H9 (cell line): ENCODE data around the gene TTC19. TPM values are rescaled to one million over a fixed set of nuclear protein-coding genes. Genes with fewer than 3 reads are reported as not detected.

Source experiments
- DNase-seq: peaks from one replicate; pipeline ENCODE4 v3.0.0-alpha.2; 2017
- H2AFZ ChIP-seq: one replicate; pipeline ENCODE4 v1.6.1; 2013; ENCODE audit warnings: mild to moderate bottlenecking, low read length, control low read depth, moderate library complexity
- H2AK5ac ChIP-seq: 2 replicates; pipeline ENCODE4 v1.6.1; 2013; ENCODE audit warnings: low read length, control low read depth, mixed read lengths; ENCODE audit not compliant: insufficient read length
- H2BK120ac ChIP-seq: one replicate; pipeline ENCODE4 v1.6.1; 2013; ENCODE audit warnings: low read depth, mild to moderate bottlenecking, low read length, control low read depth, inconsistent platforms; ENCODE audit not compliant: poor library complexity, severe bottlenecking
- H2BK12ac ChIP-seq: 2 replicates; pipeline ENCODE4 v1.6.1; 2013; ENCODE audit warnings: low read length, control low read depth, mixed read lengths, low read depth; ENCODE audit not compliant: insufficient read length
- H2BK15ac ChIP-seq: 2 replicates; pipeline ENCODE4 v1.6.1; 2013; ENCODE audit warnings: low read depth, low read length, control low read depth
- H2BK20ac ChIP-seq: one replicate; pipeline ENCODE4 v1.6.1; 2013; ENCODE audit warnings: low read depth, mild to moderate bottlenecking, low read length, control low read depth, inconsistent platforms; ENCODE audit not compliant: poor library complexity, severe bottlenecking
- H2BK5ac ChIP-seq: 2 replicates; pipeline ENCODE4 v1.6.1; 2013; ENCODE audit warnings: low read length, control low read depth, mixed read lengths; ENCODE audit not compliant: insufficient read length
- H3K14ac ChIP-seq: 2 replicates; pipeline ENCODE4 v1.6.1; 2013; ENCODE audit warnings: low read length, control low read depth; ENCODE audit not compliant: insufficient read depth
- H3K18ac ChIP-seq: 2 replicates; pipeline ENCODE4 v1.6.1; 2013; ENCODE audit warnings: low read depth, mild to moderate bottlenecking, mixed read lengths, low read length, control low read depth; ENCODE audit not compliant: insufficient read length
- H3K23ac ChIP-seq: 2 replicates; pipeline ENCODE4 v1.6.1; 2013; ENCODE audit warnings: low read length, control low read depth, mixed read lengths, low read depth; ENCODE audit not compliant: insufficient read length
- H3K23me2 ChIP-seq: 2 replicates; pipeline ENCODE4 v1.6.1; 2013; ENCODE audit warnings: low read depth, mild to moderate bottlenecking, mixed read lengths, low read length, control low read depth; ENCODE audit not compliant: insufficient read length, poor library complexity, severe bottlenecking
- H3K27ac ChIP-seq: 2 replicates; pipeline ENCODE4 v1.5.1; 2013; ENCODE audit warnings: low read length, control low read depth, mixed read lengths, low read depth; ENCODE audit not compliant: insufficient read length
- H3K27me3 ChIP-seq: 2 replicates; pipeline ENCODE4 v1.6.1; 2013; ENCODE audit warnings: low read length, control low read depth, inconsistent platforms; ENCODE audit not compliant: insufficient read depth
- H3K4ac ChIP-seq: 2 replicates; pipeline ENCODE4 v1.6.1; 2013; ENCODE audit warnings: low read depth, mild to moderate bottlenecking, control low read depth, inconsistent platforms, low read length, moderate library complexity
- H3K4me1 ChIP-seq: 2 replicates; pipeline ENCODE4 v1.6.1; 2013; ENCODE audit warnings: low read length, control low read depth, inconsistent platforms; ENCODE audit not compliant: insufficient read depth
- H3K4me2 ChIP-seq: 2 replicates; pipeline ENCODE4 v1.6.1; 2013; ENCODE audit warnings: low read length, control low read depth, mixed read lengths; ENCODE audit not compliant: insufficient read length, insufficient read depth
- H3K56ac ChIP-seq: 2 replicates; pipeline ENCODE4 v1.6.1; 2013; ENCODE audit warnings: low read depth, mild to moderate bottlenecking, mixed read lengths, low read length, control low read depth; ENCODE audit not compliant: insufficient read length
- H3K79me1 ChIP-seq: 2 replicates; pipeline ENCODE4 v1.6.1; 2013; ENCODE audit warnings: low read depth, mild to moderate bottlenecking, moderate library complexity, low read length, control low read depth, inconsistent platforms; ENCODE audit not compliant: insufficient read depth, poor library complexity, severe bottlenecking
- H3K79me2 ChIP-seq: 2 replicates; pipeline ENCODE4 v1.6.1; 2013; ENCODE audit warnings: low read length, control low read depth, inconsistent platforms; ENCODE audit not compliant: insufficient read depth
- H3K9ac ChIP-seq: 2 replicates; pipeline ENCODE4 v1.6.1; 2013; ENCODE audit warnings: low read length, control low read depth, mixed read lengths; ENCODE audit not compliant: insufficient read length; ENCODE audit errors: extremely low read depth
- H3K9me3 ChIP-seq: one replicate; pipeline ENCODE4 v1.6.1; 2013; ENCODE audit warnings: low read depth, low read length, inconsistent platforms; ENCODE audit not compliant: control insufficient read depth
- H3T11ph ChIP-seq: one replicate; pipeline ENCODE4 v1.6.1; 2013; ENCODE audit warnings: mild to moderate bottlenecking, low read length, control low read depth, inconsistent platforms
- H4K20me1 ChIP-seq: one replicate; pipeline ENCODE4 v1.6.1; 2013; ENCODE audit not compliant: control insufficient read depth, insufficient read length, insufficient read depth
- H4K5ac ChIP-seq: 2 replicates; pipeline ENCODE4 v1.6.1; 2013; ENCODE audit warnings: low read depth, mild to moderate bottlenecking, mixed read lengths, low read length, control low read depth; ENCODE audit not compliant: insufficient read length
- H4K8ac ChIP-seq: replicated peaks from 2 replicates; pipeline ENCODE4 v1.6.1; 2013; ENCODE audit warnings: low read length, control low read depth, mixed read lengths, low read depth; ENCODE audit not compliant: insufficient read length
- H4K91ac ChIP-seq: 2 replicates; pipeline ENCODE4 v1.6.1; 2013; ENCODE audit warnings: low read depth, mild to moderate bottlenecking, moderate library complexity, mixed read lengths, low read length, control low read depth; ENCODE audit not compliant: insufficient read length
- H3K27ac Mint-ChIP-seq, 3 experiments: 2 replicates in 2 of 3; 3 replicates in 1 of 3; pipeline ENCODE4 v1.8.0; 2020 to 2021; ENCODE audit warnings: mixed read lengths in 3 of 3, mild to moderate bottlenecking in 1 of 3, moderate library complexity in 1 of 3
- H3K27me3 Mint-ChIP-seq: 2 replicates; pipeline ENCODE4 v1.8.0; 2021; ENCODE audit warnings: low read depth, mild to moderate bottlenecking, moderate library complexity, mixed read lengths
- H3K36me3 Mint-ChIP-seq, 3 experiments: 2 replicates in 2 of 3; 3 replicates in 1 of 3; pipeline ENCODE4 v1.8.0; 2020 to 2021; ENCODE audit warnings: low read depth in 3 of 3, mixed read lengths in 3 of 3; ENCODE audit not compliant: insufficient read depth in 1 of 3
- H3K4me1 Mint-ChIP-seq, 2 experiments: 2 replicates each; pipeline ENCODE4 v1.8.0; 2020; ENCODE audit warnings: mixed read lengths in 2 of 2
- H3K4me3 Mint-ChIP-seq, 2 experiments: 2 replicates in 1 of 2; 3 replicates in 1 of 2; pipeline ENCODE4 v1.8.0; 2020 to 2021; ENCODE audit warnings: mild to moderate bottlenecking in 2 of 2, mixed read lengths in 2 of 2, moderate library complexity in 1 of 2
- H3K9me3 Mint-ChIP-seq, 2 experiments: 2 replicates in 1 of 2; 3 replicates in 1 of 2; pipeline ENCODE4 v1.8.0; 2020; ENCODE audit warnings: mild to moderate bottlenecking in 2 of 2, mixed read lengths in 2 of 2, moderate library complexity in 1 of 2
- CTCF ChIP-seq: fragments of 200-600 bp; sonication (generic); conservative IDR thresholded peaks from 3 replicates; pipeline ENCODE4 v1.8.0; 2021; ENCODE audit warnings: antibody characterized with exemption, mild to moderate bottlenecking
- WGBS: extraction: QIAGEN DNeasy Blood & Tissue Kit; methylation state at CpG from one replicate; pipeline ENCODE4 v1.1.7; 2013; ENCODE audit warnings: missing lambda C conversion rate, low lambda C conversion rate, mixed read lengths; ENCODE audit not compliant: insufficient read length; ENCODE audit errors: extremely low coverage; 5-methylcytosine and 5-hydroxymethylcytosine counted together
- total RNA-seq: library from RNA; stranded (reverse); gene quantifications from 2 replicates; pipeline ENCODE4 v1.2.1, GENCODE V29; 2021

Gene TTC19
- total RNA-seq, 1 experiment from 2014 or later = 64.3 TPM

- H3K27ac Mint-ChIP-seq = peak overlapping the region in 2 of 3 experiments; percentile 43 to 91; a peak in 5 of 7 replicates
- Histone ChIP-seq H3K14ac (no peak overlapping the region), H3K23me2 (no peaks in the 10 kb centered on the region), H3K23ac (no peak overlapping the region), H2BK12ac (no peak overlapping the region), H2BK15ac (no peak overlapping the region), H2AFZ (no peak overlapping the region), H3T11ph (no peak overlapping the region), H4K5ac (no peak overlapping the region), H3K56ac (no peak overlapping the region), H3K4me2 (no peak overlapping the region), H3K18ac (no peak overlapping the region), H3K79me2 (no peaks in the 10 kb centered on the region), H4K20me1 (no peaks in the 10 kb centered on the region), H3K79me1 (no peaks in the 10 kb centered on the region), H3K9me3 (no peaks in the 10 kb centered on the region), H3K27ac (no peak overlapping the region), H2BK5ac (no peak overlapping the region), H4K8ac (no peak overlapping the region), H2BK20ac (no peak overlapping the region), H4K91ac (no peak overlapping the region), H3K9ac (no peak overlapping the region), H3K4ac (no peak overlapping the region), H2BK120ac (no peak overlapping the region), H3K4me1 (peaks cover 5% of the 10 kb centered on the region; the same call in 1 of the 2 replicates), H3K27me3 (no peaks in the 10 kb centered on the region), H2AK5ac (no peak overlapping the region)
- DNase-seq = peak; percentile 67
- no peak for TF ChIP-seq CTCF
- WGBS = no CpG with 5 or more reads among the region's 10 CpGs
- peaks cover 2% of the 10 kb centered on the region for H3K27me3 Mint-ChIP-seq
- peaks cover 16 to 18% of the 10 kb centered on the region in 2 experiments for H3K4me1 Mint-ChIP-seq
- no peaks in the 10 kb centered on the region for H3K9me3 Mint-ChIP-seq
- peaks cover 26 to 70% (median 63%) of the 10 kb centered on the region in 3 experiments for H3K36me3 Mint-ChIP-seq
- H3K4me3 Mint-ChIP-seq = peak overlapping the region in 1 of 2 experiments; percentile 28; a peak in 1 of 5 replicates
These were observed 44.9 kb downstream of the TTC19 start for GRCh38 chr17:16044487-16044886.
